Epidermal melanocyte (primary cell): Measurements from ENCODE around the gene PABPN1L.

Experiments
- DNase-seq: peaks from one replicate; pipeline ENCODE4 v3.0.0; 2011; ENCODE audit warnings: low spot score; ENCODE audit not compliant: insufficient read length

Gene PABPN1L

DNA sequence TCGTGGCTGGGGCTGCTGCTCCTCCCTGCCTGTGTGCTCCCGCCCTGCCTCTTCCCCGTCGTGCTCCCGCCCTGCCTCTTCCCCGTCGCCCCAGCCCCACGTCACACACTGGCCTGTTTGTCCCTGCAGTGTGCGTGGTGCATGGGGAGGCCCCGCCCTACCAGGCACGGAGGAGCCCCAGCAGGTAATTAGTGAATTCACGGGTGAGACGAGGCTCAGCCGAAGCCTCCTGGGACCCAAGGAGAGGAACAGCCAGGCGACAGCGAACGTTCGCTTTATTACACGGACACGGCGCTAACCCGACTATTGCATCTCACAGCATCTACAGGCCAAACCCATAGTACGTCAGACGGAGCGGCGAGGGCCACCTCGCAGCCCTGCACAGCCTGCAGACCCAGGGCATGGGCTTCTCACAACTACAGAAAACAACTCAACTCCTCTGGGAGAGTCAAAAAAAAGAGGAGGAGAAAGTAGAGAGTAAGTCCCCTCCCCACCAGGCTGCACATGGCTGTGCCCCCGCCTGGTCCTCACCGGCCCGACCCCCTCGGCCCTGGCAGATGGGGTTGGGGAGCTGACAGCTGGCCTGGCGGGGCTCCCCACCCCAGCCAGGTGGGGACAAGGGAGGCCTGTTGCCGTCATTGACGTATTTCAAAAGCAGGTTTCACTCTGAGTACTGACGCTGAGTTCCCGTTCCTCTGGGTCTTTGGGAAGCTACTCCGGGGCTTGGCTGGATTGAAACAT, 4.3 kb upstream of the PABPN1L start:
- no peak for DNase-seq

DNA sequence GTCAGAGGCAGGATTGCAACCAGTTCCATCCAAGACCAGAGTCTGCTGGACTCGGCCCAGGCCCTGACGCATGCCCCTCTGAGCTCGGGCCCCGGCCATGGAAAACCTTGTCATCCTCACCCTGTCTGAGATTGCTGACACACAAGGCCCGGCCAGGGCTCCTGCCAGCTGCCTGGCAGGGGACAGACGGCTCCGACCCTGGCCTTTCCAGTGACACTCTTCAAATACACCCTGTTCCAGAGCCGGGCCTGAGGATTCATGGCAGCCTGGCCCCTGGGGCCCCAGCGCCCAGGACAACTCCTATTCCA, 3.2 kb upstream of the PABPN1L start:
- DNase-seq, result no peak

- no peak for DNase-seq
Measured at GRCh38 chr16:88868974-88869672, 2.7 kb upstream of the PABPN1L start.

GRCh38 chr16:88867581-88868246, 1.3 kb upstream of the PABPN1L start:
- DNase-seq, result no peak

GRCh38 chr16:88865742-88866141, 718 bp downstream of the PABPN1L start:
- no peak for DNase-seq

GRCh38 chr16:88865310-88865709, 1.1 kb downstream of the PABPN1L start:
- no peak for DNase-seq

GRCh38 chr16:88864521-88864920, 1.9 kb downstream of the PABPN1L start:
- DNase-seq, result no peak

DNA sequence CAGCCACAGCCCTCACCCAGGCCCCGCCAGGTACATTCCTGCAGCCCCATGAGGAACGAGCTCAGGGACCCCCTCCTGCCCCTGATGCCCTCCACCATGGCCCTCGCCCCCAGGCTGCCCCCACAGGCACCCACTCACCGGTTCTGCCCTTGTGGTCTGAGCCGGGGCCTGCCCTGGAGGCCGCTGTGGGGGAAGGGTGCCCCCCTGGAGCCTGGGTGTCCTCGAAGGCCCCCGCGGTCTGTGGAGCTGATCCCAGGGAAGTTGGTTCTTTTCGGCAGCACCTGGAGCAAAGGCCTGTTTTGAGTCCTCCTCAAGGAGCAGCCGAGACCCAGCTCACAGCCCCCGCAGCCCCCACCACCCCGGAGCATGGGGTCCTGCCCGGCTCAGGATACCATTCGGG, 2.4 kb downstream of the PABPN1L start:
- DNase-seq, result no peak

DNA sequence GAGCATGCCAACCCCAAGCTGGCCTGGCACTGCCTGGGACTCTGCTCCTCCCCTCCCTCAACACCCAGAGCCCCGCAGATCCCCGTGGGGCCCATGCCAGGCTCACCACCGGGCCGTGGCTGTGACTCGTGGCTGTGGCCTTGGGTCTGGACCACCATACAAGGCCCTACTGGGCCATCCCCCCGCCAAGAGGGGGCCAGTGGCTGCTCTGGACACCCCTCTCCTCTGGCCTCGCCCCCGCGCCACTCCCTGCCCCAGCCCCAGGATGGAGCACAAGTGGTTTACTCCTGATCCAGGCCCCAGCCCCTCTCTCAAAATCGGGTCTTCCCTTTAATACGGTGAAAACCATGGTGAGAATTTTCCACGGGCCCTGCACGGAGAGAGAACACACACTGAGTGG, 3.0 kb downstream of the PABPN1L start:
- DNase-seq, result no peak

- DNase-seq, result no peak
Measured at GRCh38 chr16:88862968-88863367, 3.5 kb downstream of the PABPN1L start.

GRCh38 chr16:88861359-88861758, 5.1 kb downstream of the PABPN1L start:
- no peak for DNase-seq

GRCh38 chr16:88859381-88860091, 6.9 kb downstream of the PABPN1L start:
- no peak for DNase-seq

DNA sequence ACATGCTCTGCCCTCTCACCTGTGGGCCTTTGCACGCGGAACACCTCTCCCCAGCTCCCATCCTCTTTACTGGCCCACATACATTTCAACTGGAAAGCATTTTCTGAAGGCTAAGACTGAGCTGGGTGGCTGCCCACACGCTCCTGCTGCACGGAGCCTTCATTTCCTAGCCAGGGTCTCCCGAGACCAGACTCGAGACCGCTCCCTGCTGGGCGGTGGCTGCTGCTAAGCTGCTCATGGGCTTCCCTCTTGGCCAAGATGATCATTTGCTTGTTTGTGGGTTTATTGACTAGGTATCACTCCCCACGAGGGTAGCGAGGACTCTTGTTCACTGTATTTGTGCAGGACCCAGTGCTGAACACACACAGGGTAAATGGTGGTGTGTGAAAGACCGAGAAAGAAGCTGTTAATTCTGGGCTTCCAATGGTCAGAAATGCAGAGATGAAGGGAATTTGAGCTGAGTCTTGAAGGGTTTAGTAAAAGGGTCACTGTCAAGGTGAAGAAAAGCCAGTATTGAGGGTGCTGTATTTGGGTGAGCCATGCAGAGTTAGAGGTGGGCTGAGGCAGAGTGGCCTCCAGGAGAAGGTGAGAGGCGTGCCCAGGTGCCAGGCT, 8.6 kb downstream of the PABPN1L start:
- DNase-seq, result peak; percentile 91

- DNase-seq, result peak; percentile 99
Measured at GRCh38 chr16:88856828-88857727, 9.4 kb downstream of the PABPN1L start, which contains the start of the genes GALNS and TRAPPC2L. Gene GALNS, minus strand, starts transcription at chr16:88856947. Its CDS starts 70 bp downstream, at chr16:88856877. Gene TRAPPC2L, plus strand, starts transcription at chr16:88857127. Its CDS starts 24 bp downstream, at chr16:88857151.

GRCh38 chr16:88856122-88856827, 10.2 kb downstream of the PABPN1L start:
- no peak for DNase-seq

GRCh38 chr16:88855736-88856121, 10.7 kb downstream of the PABPN1L start:
- DNase-seq, result no peak

DNA sequence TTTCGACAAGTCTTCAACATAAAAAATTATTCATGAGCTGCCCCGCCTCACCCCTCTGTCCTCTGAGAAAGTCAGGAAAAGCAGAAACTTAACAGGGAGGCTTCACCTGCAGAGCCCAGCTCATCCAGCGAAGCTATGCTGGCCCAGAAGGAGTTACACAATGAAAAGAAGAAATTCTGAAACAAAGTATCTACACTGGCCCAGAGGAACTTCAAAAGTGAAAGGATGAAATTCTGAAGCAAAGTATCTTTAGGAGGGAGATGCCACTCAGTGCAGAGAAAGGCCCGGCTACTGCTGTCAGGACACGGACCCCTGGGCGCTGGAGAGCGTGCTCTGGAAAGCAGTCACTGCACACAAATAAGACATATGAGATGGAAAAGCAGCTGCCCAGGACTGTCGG, 11.3 kb downstream of the PABPN1L start:
- DNase-seq, result no peak

GRCh38 chr16:88854306-88855111, 12.0 kb downstream of the PABPN1L start:
- no peak for DNase-seq
